NCI-H524 (cell line): ENCODE results near the gene ACOXL.
"Not testable (repeated sequence)": the region's sequence is repeated elsewhere in the genome, so short reads cannot be mapped to it uniquely, and the experiment has no call there.

ENCODE experiments used
- DNase-seq, 2 experiments: peaks; one replicate each; lab custom pipeline; 2025; lab: John Stamatoyannopoulos, UW

The ACOXL gene

DNA sequence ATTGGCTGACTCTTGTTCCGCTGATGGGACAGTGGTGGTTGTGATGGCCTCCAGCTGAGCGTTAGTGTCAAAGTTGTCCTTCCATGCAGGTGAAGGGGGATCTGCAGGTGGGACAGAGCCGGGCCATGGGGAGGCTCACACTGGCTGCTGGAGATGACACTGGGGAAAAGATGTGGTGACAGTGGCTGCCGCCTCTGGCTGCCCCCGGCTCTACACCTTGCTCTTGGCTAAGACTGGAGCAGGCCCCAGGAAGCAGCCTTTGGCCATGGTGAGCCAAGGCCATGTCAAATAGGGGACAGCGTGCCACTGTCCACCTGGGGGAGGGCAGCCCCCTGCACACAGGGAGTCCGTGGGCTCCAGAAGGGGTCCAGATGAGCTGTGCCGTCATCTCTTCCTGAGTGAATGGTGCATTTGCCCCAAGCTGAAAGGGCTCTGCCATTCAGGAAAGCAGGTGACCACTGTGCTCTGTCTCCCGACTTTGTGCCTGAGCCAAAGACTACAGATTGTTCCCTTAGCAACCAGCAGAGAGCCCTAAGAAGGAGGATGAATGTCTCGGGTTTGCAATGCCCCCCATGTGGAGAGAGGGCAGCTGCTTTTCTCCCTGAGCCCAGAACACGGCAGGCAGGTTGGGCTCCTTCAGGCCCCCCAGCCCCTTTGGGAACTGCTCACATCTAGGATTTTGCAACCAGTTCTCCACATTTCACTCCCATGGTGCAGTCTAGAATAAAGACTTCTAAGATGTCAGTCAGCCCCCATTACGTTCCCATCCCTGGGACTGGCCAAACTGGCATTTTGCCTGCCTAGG is 309.2 kb downstream of the ACOXL start:
- DNase-seq: no peak

- DNase-seq: no peak
Measured at GRCh38 chr2:111042261-111042660, 309.9 kb downstream of the ACOXL start.

DNA sequence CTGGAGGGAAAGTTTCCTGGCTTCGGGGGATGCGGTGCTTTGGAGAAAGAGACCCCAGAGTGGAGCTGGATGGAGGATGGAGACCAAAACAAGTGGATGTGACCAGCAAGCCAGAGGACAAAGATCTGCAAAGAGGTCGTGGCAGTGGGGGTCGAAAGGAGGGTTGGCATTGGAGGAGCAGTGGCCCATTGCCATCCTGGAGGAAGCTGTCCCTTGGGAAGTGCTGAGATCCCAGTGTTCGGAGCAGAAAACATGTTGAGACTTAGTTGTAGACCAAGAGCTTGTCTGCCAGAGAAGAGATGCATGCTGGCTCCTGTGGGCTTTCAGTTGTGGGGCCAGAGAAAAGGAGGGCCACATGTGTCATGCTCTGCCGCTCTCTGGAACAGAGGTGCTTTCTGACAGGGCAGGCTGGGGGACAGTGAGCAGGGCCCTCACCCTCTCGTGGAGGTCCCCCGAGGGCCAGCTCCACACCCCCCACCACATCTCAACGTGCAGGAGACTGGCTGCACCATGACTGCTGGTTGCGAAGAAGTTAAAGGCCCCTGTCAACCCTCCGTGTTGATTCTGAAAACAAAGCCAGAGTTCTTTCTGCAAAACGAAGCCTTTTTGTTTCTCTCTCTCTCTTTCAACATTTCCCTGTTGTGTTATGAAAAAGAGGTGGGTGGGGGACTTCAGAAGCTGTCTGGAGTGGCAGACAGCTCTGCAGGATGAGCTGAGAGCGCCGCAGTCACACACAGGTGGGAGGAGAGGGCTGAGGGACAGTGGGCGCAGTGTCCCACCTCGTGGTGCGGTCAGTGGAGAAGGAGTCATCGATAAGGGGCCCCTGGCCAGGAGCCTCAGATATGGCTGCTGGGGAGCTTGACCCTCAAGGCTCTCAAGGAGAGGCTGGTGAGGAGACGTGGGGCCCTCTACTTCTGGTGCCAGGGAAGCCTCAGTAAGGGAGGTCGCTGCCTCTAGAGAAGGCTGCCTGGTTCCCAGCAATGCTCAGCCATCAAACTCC is 310.7 kb downstream of the ACOXL start:
- DNase-seq: no peak

DNA sequence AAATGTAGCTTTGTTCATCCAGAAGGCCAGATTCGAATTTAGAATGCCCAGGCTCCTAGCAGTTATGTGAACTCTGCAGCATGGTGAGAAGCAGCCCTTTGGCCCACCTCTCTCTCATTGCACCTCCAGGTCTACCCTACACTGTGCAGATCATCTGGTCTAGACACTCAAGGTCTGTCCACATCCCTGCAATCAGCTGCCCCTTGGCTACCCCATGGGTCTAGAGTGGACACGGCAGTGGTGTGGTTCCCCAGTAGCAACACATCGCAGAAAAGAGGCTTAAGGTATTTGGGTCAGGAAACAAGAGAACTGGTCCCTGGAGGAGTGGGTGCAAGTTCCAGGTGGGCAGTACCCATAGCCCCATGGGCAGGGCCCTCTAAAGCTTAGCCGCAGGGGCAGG is 311.7 kb downstream of the ACOXL start:
- DNase-seq: no peak

GRCh38 chr2:111045236-111045635 is 312.9 kb downstream of the ACOXL start:
- not testable (repeated sequence) for DNase-seq

DNA sequence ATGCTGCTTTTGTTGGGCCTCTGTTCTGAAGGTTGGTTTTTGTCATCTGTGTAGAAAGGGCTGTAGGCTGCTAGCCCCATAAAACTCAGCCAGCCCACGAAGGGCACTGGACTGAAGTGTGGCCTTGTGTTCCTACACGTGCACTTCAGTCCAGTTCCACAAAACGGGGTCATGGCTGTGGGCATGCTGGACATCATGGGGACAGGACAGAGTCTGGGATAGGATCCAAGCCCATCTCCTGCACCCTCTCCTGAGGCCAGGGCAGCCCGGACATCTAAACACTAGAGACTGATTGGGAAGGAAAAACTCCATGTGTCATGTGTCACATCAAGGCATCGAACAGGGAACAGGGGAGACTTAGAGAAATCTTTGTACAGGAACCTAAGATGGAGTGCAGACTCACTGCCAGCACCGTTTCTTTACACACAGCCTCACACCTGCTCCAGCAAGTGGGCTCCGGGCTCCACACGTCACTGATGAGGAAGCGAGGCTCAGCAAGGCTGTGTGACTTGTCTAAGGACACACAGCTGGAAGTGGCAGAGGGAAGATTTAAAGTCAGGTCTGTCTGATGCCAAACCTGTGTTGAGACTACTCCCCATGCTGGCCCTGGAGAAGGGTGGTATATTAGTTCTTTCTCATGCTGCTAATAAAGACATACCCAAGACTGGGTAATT is 313.5 kb downstream of the ACOXL start:
- DNase-seq: no peak

- DNase-seq: no peak
Measured at GRCh38 chr2:111046670-111047069, 314.3 kb downstream of the ACOXL start.

DNA sequence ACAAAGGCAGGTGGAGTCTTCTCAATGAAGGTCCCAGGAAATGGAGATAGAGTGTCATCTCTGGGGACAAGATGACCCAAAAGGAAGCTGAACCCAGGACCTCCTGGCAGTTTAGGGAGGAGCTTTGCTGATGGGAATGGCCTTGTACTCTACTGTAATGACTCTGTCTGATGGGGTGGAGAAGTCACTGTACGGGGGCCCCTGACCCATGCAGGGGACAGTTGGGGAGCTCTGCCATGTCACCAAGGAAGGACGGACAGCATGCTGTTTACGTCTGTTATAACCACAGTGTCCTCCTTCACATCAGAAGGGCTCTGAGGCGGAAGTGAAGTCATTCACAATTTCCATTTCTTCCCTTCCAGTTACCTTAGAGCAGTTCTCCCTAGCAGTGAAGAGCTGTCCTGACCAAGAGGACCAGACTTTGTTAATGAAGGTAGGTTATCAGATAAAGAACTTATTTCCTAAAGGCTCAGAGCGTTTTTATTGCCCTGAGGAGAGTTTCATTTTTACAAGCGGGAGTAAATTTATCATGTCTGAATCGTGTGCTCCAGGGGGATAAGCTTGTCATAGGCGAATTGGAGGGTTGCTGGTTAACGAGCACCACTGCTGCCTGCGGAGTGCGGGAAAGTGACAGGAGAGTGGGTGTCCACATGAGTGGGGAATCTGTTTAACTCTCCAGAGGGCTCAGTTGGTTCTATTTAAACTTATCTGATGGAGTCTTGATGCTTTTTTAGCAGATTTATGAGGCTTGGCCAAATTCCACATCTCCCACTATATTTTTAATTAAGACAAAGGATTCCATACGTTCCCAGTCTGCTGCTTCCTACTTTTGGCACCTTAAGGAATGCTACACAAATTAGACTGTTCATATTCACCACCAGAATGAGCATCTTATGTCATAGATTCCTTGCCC is 316.7 kb downstream of the ACOXL start:
- no peak for DNase-seq

DNA sequence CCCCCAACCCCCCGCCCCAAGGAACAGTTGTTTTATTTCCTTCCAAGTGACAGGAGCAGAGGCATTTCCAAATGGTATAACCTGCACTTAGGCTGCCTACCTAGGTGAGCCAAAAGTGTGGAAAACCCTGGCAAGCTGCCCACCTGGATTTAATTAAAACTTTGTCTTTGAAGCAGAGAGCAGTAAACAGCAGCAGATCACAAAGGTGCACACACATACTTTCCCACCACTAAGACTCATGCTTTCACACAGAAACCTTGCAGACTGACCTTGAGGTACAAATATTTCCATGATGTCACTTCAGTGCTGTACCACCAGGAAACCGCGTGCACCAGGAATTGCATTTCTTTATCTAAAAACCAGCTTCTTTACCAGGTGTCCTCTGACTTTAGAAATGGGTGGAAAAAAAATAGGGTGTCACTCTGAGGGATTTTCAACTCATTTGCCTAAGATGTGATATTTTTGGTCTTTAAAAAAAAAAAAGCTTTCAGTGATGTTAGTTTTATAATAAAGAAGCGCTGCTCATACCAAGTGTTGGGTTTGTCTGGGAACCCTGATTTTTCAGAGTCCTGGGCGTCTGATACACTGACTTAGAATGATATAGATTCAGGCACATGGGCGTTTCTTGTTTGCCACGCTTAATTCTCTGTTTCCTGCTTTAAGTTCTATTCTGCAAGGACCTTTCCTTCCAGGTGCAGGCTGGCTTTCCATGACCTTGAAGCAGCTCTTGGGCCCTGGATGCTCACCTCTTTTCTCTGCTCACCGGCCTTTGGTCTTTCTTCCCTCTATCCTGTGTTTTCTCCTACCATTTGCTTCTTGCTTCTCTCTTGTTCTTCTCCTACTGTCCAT is 317.6 kb downstream of the ACOXL start:
- no peak for DNase-seq

- DNase-seq: no peak
Measured at GRCh38 chr2:111050701-111051376, 318.5 kb downstream of the ACOXL start.

DNA sequence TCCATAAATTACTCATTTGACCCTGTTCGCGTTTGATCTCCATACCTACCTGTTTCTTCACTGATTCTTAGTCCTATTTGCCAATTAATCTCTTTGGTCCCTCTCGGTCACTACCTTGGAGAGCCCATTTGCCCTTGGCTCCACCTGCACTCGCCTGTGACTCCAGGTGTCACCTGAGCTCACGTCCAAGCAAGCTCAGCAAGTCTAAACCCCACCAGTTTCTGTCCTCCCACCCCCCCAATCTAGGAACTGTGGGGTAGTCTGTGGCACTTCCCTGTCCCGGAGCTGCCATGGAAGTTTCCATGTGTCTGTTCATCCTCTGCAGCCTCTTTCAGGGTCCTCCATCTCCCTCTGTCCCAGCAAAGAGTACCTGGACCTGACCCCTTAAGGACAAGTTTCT is 320.2 kb downstream of the ACOXL start:
- no peak for DNase-seq

- no peak for DNase-seq
Measured at GRCh38 chr2:111053266-111053665, 320.9 kb downstream of the ACOXL start.

- DNase-seq: no peak
Measured at GRCh38 chr2:111053825-111054515, 321.6 kb downstream of the ACOXL start.

DNA sequence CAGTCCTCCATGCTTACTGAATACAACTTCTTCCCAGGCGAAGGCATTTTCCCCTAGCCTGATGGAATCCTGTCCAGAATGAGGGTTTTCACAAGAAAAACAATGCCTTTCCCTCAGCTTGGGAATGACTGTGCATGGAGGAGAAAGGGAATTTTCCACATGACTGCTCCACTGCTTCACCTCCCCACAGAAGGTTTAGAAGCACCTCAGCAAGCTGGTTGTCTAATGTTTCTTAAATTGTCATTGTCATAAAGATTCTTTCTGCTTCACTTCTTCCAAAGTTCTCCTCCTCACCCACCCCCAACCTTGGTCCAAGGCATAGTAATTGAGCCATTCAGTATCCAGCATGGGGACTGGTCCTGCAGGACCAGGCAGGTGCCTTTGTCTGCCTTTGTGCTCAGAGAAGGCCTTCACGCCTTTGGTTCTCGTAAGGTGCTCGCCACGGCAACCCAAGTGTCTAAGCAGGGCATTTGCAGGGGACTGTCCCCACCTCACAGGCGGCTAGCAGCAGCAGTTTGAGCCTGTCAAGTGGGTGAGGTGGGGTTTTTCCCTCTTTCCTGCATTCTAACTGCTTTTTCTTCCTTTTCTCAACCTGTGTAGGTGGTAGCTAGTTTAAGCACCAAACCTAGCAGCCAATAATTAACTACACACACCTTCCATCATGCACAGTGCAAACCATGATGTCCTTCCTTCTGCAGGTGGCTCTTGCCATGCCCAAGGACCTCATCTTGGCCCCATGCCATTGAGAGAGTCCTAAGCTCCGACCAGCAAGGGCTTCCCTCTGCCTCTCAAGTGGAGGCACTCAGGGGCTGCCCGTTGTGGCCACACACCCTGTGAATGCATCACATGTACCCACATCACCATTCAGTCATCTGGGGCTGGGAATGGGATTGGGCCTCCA is 322.7 kb downstream of the ACOXL start:
- no peak for DNase-seq

DNA sequence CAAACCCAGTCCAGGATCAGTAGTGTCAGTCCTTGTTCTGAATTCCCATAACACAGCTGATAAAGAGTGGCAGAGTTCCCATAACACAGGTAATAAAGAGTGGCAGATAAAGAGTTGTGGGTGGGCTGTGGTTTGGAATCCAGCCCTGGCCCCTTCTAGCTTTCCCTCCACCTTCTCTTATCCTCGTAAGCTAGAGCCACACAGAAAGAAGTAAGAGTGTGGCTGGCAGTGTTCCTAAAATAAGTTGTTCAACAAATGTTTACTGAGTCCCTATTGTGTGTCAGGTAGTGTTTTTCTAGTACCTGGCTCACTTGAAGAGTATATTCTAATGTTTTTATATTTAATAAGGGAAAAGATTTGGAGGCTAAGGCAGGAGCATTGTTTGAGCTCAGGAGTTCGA is 323.4 kb downstream of the ACOXL start:
- DNase-seq: no peak

- DNase-seq: no peak
Measured at GRCh38 chr2:111057045-111057444, 324.7 kb downstream of the ACOXL start.

GRCh38 chr2:111057721-111058120 is 325.3 kb downstream of the ACOXL start:
- peak; percentile 34 to 76 for DNase-seq

DNA sequence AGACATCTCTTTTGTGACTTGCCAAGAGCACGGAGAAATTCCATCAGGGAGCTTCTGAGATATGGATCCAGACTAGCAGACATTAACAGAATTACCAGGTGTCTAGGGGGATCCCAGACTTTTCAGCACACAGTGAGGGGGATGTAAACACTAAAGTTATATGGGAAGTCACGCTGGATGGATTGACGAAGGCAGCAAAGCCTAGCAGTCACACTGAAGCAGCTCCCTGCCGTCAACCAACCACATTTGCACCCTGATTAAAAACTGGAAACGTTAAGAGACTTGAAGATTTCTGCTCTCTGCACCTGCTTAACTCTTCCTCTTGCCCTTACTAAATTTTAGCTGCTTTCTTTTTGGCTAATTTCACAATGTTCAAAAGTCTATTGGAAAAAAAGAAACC is 325.9 kb downstream of the ACOXL start:
- DNase-seq: no peak
